Lung (tissue), 12 donors: ENCODE data around the gene EFHD2. TPM values are rescaled to one million over a fixed set of nuclear protein-coding genes. Genes with fewer than 3 reads are reported as not detected.
"Not testable (repeated sequence)": the region's sequence is repeated elsewhere in the genome, so short reads cannot be mapped to it uniquely, and the experiment has no call there.

Experiments
- ATAC-seq: fragments of 200-7000 bp; cut with Tn5 transposase; one replicate; pipeline ENCODE4 v1.9.1; 2020; ENCODE audit warnings: moderate number of reproducible peaks; ENCODE audit not compliant: insufficient read depth, low FRiP score
- DNase-seq, 3 donors: peaks; one replicate each; pipeline ENCODE4 v3.0.0-alpha.2; 2013 to 2017
- H3K27ac ChIP-seq, 2 donors: one replicate each; pipeline ENCODE4 v1.5.1; 2013; ENCODE audit warnings: mild to moderate bottlenecking in 2 of 2, moderate library complexity in 2 of 2, control low read depth in 1 of 2, inconsistent platforms in 1 of 2, low read depth in 1 of 2, low read length in 1 of 2
- H3K27me3 ChIP-seq, 3 donors: one replicate each; pipeline ENCODE4 v1.5.1; 2013; ENCODE audit warnings: low read length in 2 of 3; ENCODE audit not compliant: control insufficient read depth in 3 of 3, insufficient read depth in 3 of 3
- H3K36me3 ChIP-seq, 4 donors: one replicate each; pipeline ENCODE4 v1.5.1; 2013; ENCODE audit warnings: low read length in 4 of 4, mild to moderate bottlenecking in 1 of 4, moderate library complexity in 1 of 4; ENCODE audit not compliant: control insufficient read depth in 4 of 4, insufficient read depth in 4 of 4
- H3K4me1 ChIP-seq, 5 donors: one replicate each; pipeline ENCODE4 v1.5.1; 2013; ENCODE audit warnings: low read length in 5 of 5, mild to moderate bottlenecking in 2 of 5, moderate library complexity in 1 of 5; ENCODE audit not compliant: control insufficient read depth in 5 of 5, insufficient read depth in 5 of 5
- H3K4me3 ChIP-seq: one replicate; pipeline ENCODE4 v1.5.1; 2013; ENCODE audit warnings: mild to moderate bottlenecking, control low read depth, moderate library complexity
- H3K9ac ChIP-seq, 2 donors: one replicate each; pipeline ENCODE4 v1.5.1; 2013; ENCODE audit warnings: low read length in 2 of 2, control low read depth in 1 of 2; ENCODE audit not compliant: insufficient read depth in 1 of 2
- H3K9me3 ChIP-seq, 4 donors: one replicate each; pipeline ENCODE4 v1.5.1; 2013; ENCODE audit warnings: low read length in 3 of 4, mild to moderate bottlenecking in 1 of 4, moderate library complexity in 1 of 4; ENCODE audit not compliant: control insufficient read depth in 4 of 4, insufficient read depth in 3 of 4
- CTCF ChIP-seq: IDR thresholded peaks from 2 replicates; pipeline ENCODE4 v1.5.1; 2012; ENCODE audit warnings: mild to moderate bottlenecking; ENCODE audit errors: control extremely low read depth, extremely low read depth
- WGBS, 2 donors: extraction: QIAGEN DNeasy Blood & Tissue Kit; methylation state at CpG; one replicate each; pipeline ENCODE4 v1.1.7; 2013; 5-methylcytosine and 5-hydroxymethylcytosine counted together
- polyA plus RNA-seq, 2 donors: library from polyadenylated mRNA; stranded (reverse); fragments of 200-250 nt; gene quantifications; one replicate each; pipeline ENCODE4 v1.2.1, GENCODE V29; 2013
- total RNA-seq, 2 donors: library from RNA; depleted of rRNA in 1 of 2; stranded (reverse); fragments of >200 nt in 1 of 2; gene quantifications; one replicate each; pipeline ENCODE4 v1.2.1, GENCODE V29; 2014 to 2021
- donor health status: control.
- donor health status: control.
- donor health status: Bipolar disorder and iron deficiency.
- donor health status: healthy.
- donor health status: DM: yes; HTN: yes; CAD: no.

EFHD2 gene
- total and polyA plus RNA-seq, 4 donors, result 28.2 to 175 (median 90.1) TPM

- no peaks in the 10 kb centered on the region for H3K27me3 ChIP-seq
- H3K4me1 ChIP-seq, result peaks cover 0 to 4% (median 0%) of the 10 kb centered on the region in 5 donors
- no peak overlapping the region for H3K9ac ChIP-seq
- H3K27ac ChIP-seq, result no peak overlapping the region
- no peaks in the 10 kb centered on the region for H3K36me3 ChIP-seq
- H3K4me3 ChIP-seq, result no peak overlapping the region
- TF ChIP-seq CTCF, result no peak
- no peak for ATAC-seq
- no peaks in the 10 kb centered on the region for H3K9me3 ChIP-seq
- DNase-seq, result no peak
Measured at GRCh38 chr1:15468145-15468544, 58.5 kb downstream of the EFHD2 start.

GRCh38 chr1:15469361-15469760 is 59.7 kb downstream of the EFHD2 start:
- TF ChIP-seq CTCF, result no peak
- Histone ChIP-seq H3K4me1 (no peaks in the 10 kb centered on the region), H3K27ac (no peak overlapping the region), H3K9ac (no peak overlapping the region), H3K27me3 (no peaks in the 10 kb centered on the region), H3K9me3 (no peaks in the 10 kb centered on the region), H3K36me3 (no peaks in the 10 kb centered on the region), H3K4me3 (no peak overlapping the region)
- no peak for ATAC-seq
- 53 to 75% methylated on average over 3 of the region's 3 CpGs for WGBS, 2 donors
- DNase-seq, result no peak

GRCh38 chr1:15469821-15470448 is 60.2 kb downstream of the EFHD2 start:
- not testable (repeated sequence) for ATAC-seq, H3K27me3 ChIP-seq, H3K36me3 ChIP-seq, H3K4me3 ChIP-seq, H3K9me3 ChIP-seq, H3K9ac ChIP-seq, H3K4me1 ChIP-seq, DNase-seq, H3K27ac ChIP-seq
- WGBS, 2 donors, result 80 to 86% methylated on average over 9 of the region's 9 CpGs

- H3K4me3 ChIP-seq, H3K9me3 ChIP-seq, H3K27ac ChIP-seq, H3K36me3 ChIP-seq, H3K9ac ChIP-seq, ATAC-seq, DNase-seq, H3K4me1 ChIP-seq, H3K27me3 ChIP-seq: not testable (repeated sequence)
- 89 to 96% methylated on average over 5 of the region's 5 CpGs for WGBS, 2 donors
Measured at GRCh38 chr1:15471067-15471466, 61.4 kb downstream of the EFHD2 start.

GRCh38 chr1:15471723-15472122 is 62.0 kb downstream of the EFHD2 start:
- not testable (repeated sequence) for H3K4me3 ChIP-seq, H3K9me3 ChIP-seq, H3K27ac ChIP-seq, H3K9ac ChIP-seq, H3K27me3 ChIP-seq, ATAC-seq, DNase-seq, H3K36me3 ChIP-seq
- 82% methylated on average over 6 of the region's 6 CpGs for WGBS, 2 donors
- peaks cover 0 to 16% (median 2%) of the 10 kb centered on the region in 5 donors for H3K4me1 ChIP-seq
